IMR-90 (cell line): ENCODE measurements around the gene ZFP36L2. TPM values are rescaled to one million over a fixed set of nuclear protein-coding genes. Genes with fewer than 3 reads are reported as not detected.

Experiments
- ATAC-seq: fragments of 200-7000 bp; cut with Tn5 transposase; 2 replicates; pipeline ENCODE4 v1.9.1; 2020; ENCODE audit warnings: low read depth, mild to moderate bottlenecking, moderate library complexity
- BruUV-seq: library from RNA; stranded (reverse); fragments of 400-500 nt; replicated peaks from 2 replicates; lab custom pipeline; 2021; lab: Mats Ljungman, UMichigan
- CTCF ChIA-PET: fragments of 300-600 bp; formaldehyde crosslinking; extraction: SDS; loops from one replicate; lab custom pipeline; 2021; ENCODE audit warnings: antibody characterized with exemption; lab: Yijun Ruan, JAX
- POLR2A ChIA-PET: fragments of 300-600 bp; sonication (Branson Sonifier 250); formaldehyde crosslinking; loops from one replicate; lab custom pipeline; 2022; ENCODE audit warnings: antibody characterized with exemption; ENCODE audit not compliant: unreplicated experiment; lab: Charles Lee
- DNase-seq: peaks from one replicate; pipeline ENCODE4 v3.0.0; 2013
- H2AFZ ChIP-seq: replicated peaks from 2 replicates; pipeline ENCODE3; 2013; ENCODE audit warnings: low read length, mild to moderate bottlenecking; ENCODE audit not compliant: poor library complexity
- H2AK5ac ChIP-seq: 2 replicates; pipeline ENCODE4 v1.6.1; 2013; ENCODE audit warnings: low read depth, low read length, inconsistent platforms
- H2AK9ac ChIP-seq: replicated peaks from 2 replicates; pipeline ENCODE3; 2013; ENCODE audit warnings: mild to moderate bottlenecking, low read depth, low read length, moderate library complexity; ENCODE audit not compliant: poor library complexity
- H2BK120ac ChIP-seq: 2 replicates; pipeline ENCODE4 v1.6.1; 2013; ENCODE audit warnings: low read depth, low read length, inconsistent platforms
- H2BK15ac ChIP-seq: 3 replicates; pipeline ENCODE4 v1.6.1; 2013; ENCODE audit warnings: low read depth, low read length, inconsistent platforms
- H2BK20ac ChIP-seq: 2 replicates; pipeline ENCODE4 v1.6.1; 2013; ENCODE audit warnings: low read depth, mild to moderate bottlenecking, inconsistent platforms, low read length, moderate library complexity
- H2BK5ac ChIP-seq: 2 replicates; pipeline ENCODE4 v1.6.1; 2013; ENCODE audit warnings: mild to moderate bottlenecking, low read depth, low read length, inconsistent platforms; ENCODE audit not compliant: poor library complexity, severe bottlenecking
- H3K14ac ChIP-seq: replicated peaks from 2 replicates; pipeline ENCODE4 v1.6.1; 2013; ENCODE audit warnings: low read depth, low read length, inconsistent platforms
- H3K18ac ChIP-seq: 2 replicates; pipeline ENCODE4 v1.6.1; 2013; ENCODE audit warnings: low read depth, low read length, control low read depth
- H3K23ac ChIP-seq: 2 replicates; pipeline ENCODE4 v1.6.1; 2013; ENCODE audit warnings: low read depth, low read length, inconsistent platforms
- H3K27ac ChIP-seq: 2 replicates; pipeline ENCODE4 v1.5.1; 2013; ENCODE audit warnings: mild to moderate bottlenecking, control low read depth, low read length; ENCODE audit not compliant: insufficient read depth
- H3K27me3 ChIP-seq: 2 replicates; pipeline ENCODE4 v1.6.1; 2013; ENCODE audit warnings: low read length; ENCODE audit not compliant: control insufficient read depth, insufficient read depth
- H3K36me3 ChIP-seq: 2 replicates; pipeline ENCODE4 v1.6.1; 2013; ENCODE audit warnings: low read length, mixed read lengths; ENCODE audit not compliant: control insufficient read depth, insufficient read depth
- H3K4ac ChIP-seq: 2 replicates; pipeline ENCODE4 v1.6.1; 2013; ENCODE audit warnings: low read depth, low read length, inconsistent platforms
- H3K4me1 ChIP-seq: 2 replicates; pipeline ENCODE4 v1.6.1; 2013; ENCODE audit warnings: low read length, mixed read lengths; ENCODE audit not compliant: control insufficient read depth, insufficient read depth
- H3K4me2 ChIP-seq: 2 replicates; pipeline ENCODE4 v1.6.1; 2013; ENCODE audit warnings: low read depth, mild to moderate bottlenecking, control low read depth, low read length, moderate library complexity
- H3K4me3 ChIP-seq: 2 replicates; pipeline ENCODE4 v1.5.1; 2013; ENCODE audit warnings: low read depth, mild to moderate bottlenecking, control low read depth, low read length, moderate library complexity; ENCODE audit not compliant: insufficient read depth
- H3K56ac ChIP-seq: 2 replicates; pipeline ENCODE4 v1.6.1; 2013; ENCODE audit warnings: low read length, inconsistent platforms; ENCODE audit not compliant: insufficient read depth; ENCODE audit errors: extremely low read depth
- H3K79me1 ChIP-seq, 2 experiments: 2 replicates each; pipeline ENCODE4 v1.6.1; 2013; ENCODE audit warnings: low read length in 2 of 2, inconsistent platforms in 1 of 2, low read depth in 1 of 2
- H3K9ac ChIP-seq: 2 replicates; pipeline ENCODE4 v1.6.1; 2013; ENCODE audit warnings: low read depth, low read length, control low read depth
- H3K9me1 ChIP-seq: 2 replicates; pipeline ENCODE4 v1.6.1; 2013; ENCODE audit warnings: low read length, inconsistent platforms; ENCODE audit not compliant: insufficient read depth
- H3K9me3 ChIP-seq: 2 replicates; pipeline ENCODE4 v1.6.1; 2013; ENCODE audit warnings: low read length; ENCODE audit not compliant: control insufficient read depth, insufficient read depth
- H4K20me1 ChIP-seq: 2 replicates; pipeline ENCODE4 v1.6.1; 2013; ENCODE audit warnings: low read length, inconsistent platforms; ENCODE audit not compliant: insufficient read depth
- H4K5ac ChIP-seq: 2 replicates; pipeline ENCODE4 v1.6.1; 2013; ENCODE audit warnings: mild to moderate bottlenecking, low read depth, low read length, control low read depth
- H4K8ac ChIP-seq, 2 experiments: 2 replicates each; pipeline ENCODE4 v1.6.1; 2013; ENCODE audit warnings: low read depth in 2 of 2, low read length in 2 of 2, control low read depth in 1 of 2, inconsistent platforms in 1 of 2
- H4K91ac ChIP-seq: 2 replicates; pipeline ENCODE4 v1.6.1; 2013; ENCODE audit warnings: low read depth, low read length, inconsistent platforms; ENCODE audit not compliant: insufficient read depth
- CHD1 ChIP-seq: IDR thresholded peaks from 2 replicates; pipeline ENCODE4 v1.6.1; 2012; ENCODE audit warnings: low read depth, low read length, improper control_type of control experiment
- SMC3 ChIP-seq: fragments of 150-350 bp; IDR thresholded peaks from 2 replicates; pipeline ENCODE4 v1.6.1; 2016; ENCODE audit warnings: low read depth, mild to moderate bottlenecking, antibody characterized with exemption, low read length, moderate library complexity
- whole genome bisulfite sequencing, 2 experiments: methylation state at CpG; one replicate each; pipeline versions ENCODE4 v1.1.5 to v1.1.7; 2013; ENCODE audit warnings: missing lambda C conversion rate in 2 of 2; ENCODE audit not compliant: insufficient read length in 1 of 2; ENCODE audit errors: extremely low coverage in 2 of 2; 5-methylcytosine and 5-hydroxymethylcytosine counted together
- dilution Hi-C: fragments of 300-500 bp; cut with HindIII; formaldehyde crosslinking; loops from one replicate; pipeline ENCODE4 v1.14.3; 2018; ENCODE audit warnings: low sequenced_read_pairs; ENCODE audit not compliant: unreplicated experiment
- in situ Hi-C: fragments of 300-500 bp; cut with MboI; formaldehyde crosslinking; loops from 3 replicates; pipeline ENCODE4 v1.14.3; 2019; ENCODE audit warnings: low sequenced_read_pairs, inconsistent platforms, mixed read lengths
- intact Hi-C: fragments of 100-400 bp; cut with micrococcal nuclease; formaldehyde crosslinking; loops from 2 replicates; pipeline ENCODE4 v1.10.0; 2022
- polyA plus RNA-seq, 3 experiments: library from polyadenylated mRNA; depleted of rRNA; stranded (reverse); fragments of >200 nt; gene quantifications; 2 replicates each; pipeline ENCODE4 v1.2.3, GENCODE V29; 2012; ENCODE audit warnings: low replicate concordance in 1 of 3
- total RNA-seq: library from RNA; depleted of rRNA; stranded (reverse); fragments of >200 nt; gene quantifications from 2 replicates; pipeline ENCODE4 v1.2.3, GENCODE V29; 2012

ZFP36L2 gene
- total and polyA plus RNA-seq, 2 of the 4 experiments (the other 2 are of a cell fraction) = 1.8 to 20.1 TPM

GRCh38 chr2:43248621-43249020, 22.2 kb upstream of the ZFP36L2 start:
- H3K9me1 ChIP-seq = peaks cover 4% of the 10 kb centered on the region
- H2AK5ac ChIP-seq = no peak overlapping the region
- no peak overlapping the region for H2AFZ ChIP-seq
- no peak for DNase-seq
- H2BK20ac ChIP-seq = no peak overlapping the region
- BruUV-seq = no TSS peak
- H4K8ac ChIP-seq = no peak overlapping the region
- no peak overlapping the region for H2BK120ac ChIP-seq
- no peak overlapping the region for H4K5ac ChIP-seq
- ChIA-PET CTCF (no interaction called here), POLR2A (no interaction called here)
- no peak for TF ChIP-seq SMC3
- TF ChIP-seq CHD1 = no peak
- H4K91ac ChIP-seq = no peak overlapping the region
- H3K27ac ChIP-seq = no peak overlapping the region
- 80% methylated on average over 5 of the region's 7 CpGs; no CpG with 5 or more reads in 1 of the 2 experiments for WGBS, 2 experiments
- H2AK9ac ChIP-seq = no peak overlapping the region
- H3K23ac ChIP-seq = no peak overlapping the region
- no peaks in the 10 kb centered on the region for H3K9me3 ChIP-seq
- no peak for ATAC-seq
- no peaks in the 10 kb centered on the region for H3K36me3 ChIP-seq
- H3K4me3 ChIP-seq = no peak overlapping the region
- H3K4ac ChIP-seq = no peak overlapping the region
- H2BK5ac ChIP-seq = no peak overlapping the region
- no peaks in the 10 kb centered on the region for H3K27me3 ChIP-seq
- H3K9ac ChIP-seq = no peak overlapping the region
- H3K56ac ChIP-seq = no peak overlapping the region
- no peak overlapping the region for H3K14ac ChIP-seq
- no peak overlapping the region for H3K18ac ChIP-seq
- no peaks in the 10 kb centered on the region for H4K20me1 ChIP-seq
- H2BK15ac ChIP-seq = no peak overlapping the region
- in situ Hi-C loops = no loop called here
- dilution Hi-C loops = no loop called here
- H3K4me2 ChIP-seq = no peak overlapping the region
- intact Hi-C loops = no loop called here
- H3K4me1 ChIP-seq = peaks cover 11% of the 10 kb centered on the region
- H3K79me1 ChIP-seq = no peaks in the 10 kb centered on the region
